ENCODE measurements around the gene UNC5A.

UNC5A gene

GRCh38 chr5:176827736-176828414 lies 17.5 kb downstream of the UNC5A start:
- Histone ChIP-seq H3K27ac (replicated peaks) (no peak overlapping the region), H3K27me3 (ENCODE audit: insufficient read depth, poor library complexity, severe bottlenecking) (no peaks in the 10 kb centered on the region), H3K4me3 (replicated peaks; ENCODE audit: insufficient read depth, low read length) (no peak overlapping the region)
- TF ChIP-seq SPI1 (IDR thresholded peaks at IDR 0.05; ENCODE audit: borderline replicate concordance, low read depth) (no peak), GABPA (IDR thresholded peaks at IDR 0.05; ENCODE audit: low read depth) (no peak)
- DNase-seq (ENCODE audit: low read depth in 1 of 2, low spot score in 1 of 2): no peak

- no peak overlapping the region for H3K4me3 ChIP-seq (replicated peaks; ENCODE audit: insufficient read depth, low read length)
- no peak overlapping the region for H3K27ac ChIP-seq (replicated peaks)
- no peak for DNase-seq (ENCODE audit: low read depth in 1 of 2, low spot score in 1 of 2)
- no peaks in the 10 kb centered on the region for H3K27me3 ChIP-seq (ENCODE audit: insufficient read depth, poor library complexity, severe bottlenecking)
- no peak for TF ChIP-seq CTCF (IDR thresholded peaks at IDR 0.05; ENCODE audit: insufficient read depth, low read length)
- no peak for TF ChIP-seq SPI1 (IDR thresholded peaks at IDR 0.05; ENCODE audit: borderline replicate concordance, low read depth)
- no peak for TF ChIP-seq GABPA (IDR thresholded peaks at IDR 0.05; ENCODE audit: low read depth)
- no peak for TF ChIP-seq REST (IDR thresholded peaks at IDR 0.05; ENCODE audit: insufficient replicate concordance, low read depth)
- TF ChIP-seq POLR2AphosphoS5 (IDR thresholded peaks at IDR 0.05; ENCODE audit: low read depth): no peak
These were observed 19.0 kb downstream of the UNC5A start for GRCh38 chr5:176829320-176829719.

GRCh38 chr5:176830422-176830994 lies 20.1 kb downstream of the UNC5A start:
- TF ChIP-seq REST (IDR thresholded peaks at IDR 0.05; ENCODE audit: insufficient replicate concordance, low read depth): no peak
- TF ChIP-seq CTCF (IDR thresholded peaks at IDR 0.05; ENCODE audit: insufficient read depth, low read length): no peak
- no peak for TF ChIP-seq SPI1 (IDR thresholded peaks at IDR 0.05; ENCODE audit: borderline replicate concordance, low read depth)
- TF ChIP-seq GABPA (IDR thresholded peaks at IDR 0.05; ENCODE audit: low read depth): no peak
- no peak for TF ChIP-seq POLR2AphosphoS5 (IDR thresholded peaks at IDR 0.05; ENCODE audit: low read depth)
- DNase-seq (ENCODE audit: low read depth in 1 of 2, low spot score in 1 of 2): no peak
- H3K27me3 ChIP-seq (ENCODE audit: insufficient read depth, poor library complexity, severe bottlenecking): no peaks in the 10 kb centered on the region
- no peak overlapping the region for H3K4me3 ChIP-seq (replicated peaks; ENCODE audit: insufficient read depth, low read length)
- no peak overlapping the region for H3K27ac ChIP-seq (replicated peaks)

- no peak overlapping the region for H3K27ac ChIP-seq (replicated peaks)
- no peaks in the 10 kb centered on the region for H3K27me3 ChIP-seq (ENCODE audit: insufficient read depth, poor library complexity, severe bottlenecking)
- H3K4me3 ChIP-seq (replicated peaks; ENCODE audit: insufficient read depth, low read length): no peak overlapping the region
- TF ChIP-seq SPI1 (IDR thresholded peaks at IDR 0.05; ENCODE audit: borderline replicate concordance, low read depth): no peak
- no peak for TF ChIP-seq POLR2AphosphoS5 (IDR thresholded peaks at IDR 0.05; ENCODE audit: low read depth)
- TF ChIP-seq GABPA (IDR thresholded peaks at IDR 0.05; ENCODE audit: low read depth): no peak
- TF ChIP-seq REST (IDR thresholded peaks at IDR 0.05; ENCODE audit: insufficient replicate concordance, low read depth): no peak
- no peak for TF ChIP-seq CTCF (IDR thresholded peaks at IDR 0.05; ENCODE audit: insufficient read depth, low read length)
- DNase-seq (ENCODE audit: low read depth in 1 of 2, low spot score in 1 of 2): no peak
These were observed 20.6 kb downstream of the UNC5A start for GRCh38 chr5:176830995-176831423.
